Right lobe of liver (tissue), 4 donors: ENCODE measurements around the gene WDR45B.

ENCODE experiments used
- CTCF ChIP-seq, 4 donors: fragments of 200-600 bp in 3 of 4; fragments of 450-650 bp in 1 of 4; IDR thresholded peaks; one replicate each; pipeline versions ENCODE4 v1.5.1 to v1.8.0; 2016 to 2022; ENCODE audit warnings: antibody characterized with exemption in 4 of 4, mild to moderate bottlenecking in 2 of 4
- POLR2A ChIP-seq: fragments of 450-650 bp; IDR thresholded peaks from one replicate; pipeline ENCODE4 v1.6.1; 2017; ENCODE audit warnings: antibody characterized with exemption, mild to moderate bottlenecking
- donor health status: DM: no; HTN: no; CAD: no.
- donor health status: DM: no; HTN: no; CAD: no.
- donor health status: DM: no; HTN: yes; CAD: no.

GRCh38 chr17:82586576-82587233 is 61.5 kb downstream of the WDR45B start:
- TF ChIP-seq POLR2A (no peak), CTCF (IDR thresholded peaks at IDR 0.05) (no peak)
